Neural cell (in vitro differentiated cells): ENCODE results near the gene UMAD1. TPM values are rescaled to one million over a fixed set of nuclear protein-coding genes. Genes with fewer than 3 reads are reported as not detected.

ENCODE experiments used
- H2AFZ ChIP-seq: fragments of 200-600, 300-800 bp; sonication (generic), shearing (Covaris generic); 2 replicates; pipeline ENCODE4 v1.6.0; 2014; ENCODE audit warnings: low read depth, mild to moderate bottlenecking, antibody characterized with exemption, low read length, moderate library complexity
- H3F3A ChIP-seq: fragments of 200-600 bp; shearing (Covaris generic); 2 replicates; pipeline ENCODE4 v1.6.1; 2016; ENCODE audit warnings: mild to moderate bottlenecking, moderate library complexity, mixed read lengths, antibody characterized with exemption, low read length; ENCODE audit not compliant: insufficient read depth, poor library complexity, severe bottlenecking
- H3K27ac ChIP-seq: fragments of 200-600, 300-800 bp; sonication (generic), shearing (Covaris generic); 2 replicates; pipeline ENCODE4 v1.5.1; 2014; ENCODE audit warnings: mild to moderate bottlenecking, low read length, moderate library complexity
- H3K27me3 ChIP-seq: fragments of 300-800, 200-600 bp; sonication (generic), shearing (Covaris generic); 2 replicates; pipeline ENCODE4 v1.6.0; 2014; ENCODE audit warnings: mild to moderate bottlenecking, low read depth, low read length, moderate library complexity; ENCODE audit not compliant: insufficient read depth
- H3K36me3 ChIP-seq: fragments of 300-800, 200-600 bp; sonication (generic), shearing (Covaris generic); 2 replicates; pipeline ENCODE4 v1.5.1; 2014; ENCODE audit warnings: mild to moderate bottlenecking, antibody characterized with exemption, low read length, moderate library complexity; ENCODE audit not compliant: insufficient read depth
- H3K4me2 ChIP-seq: fragments of 300-800, 200-600 bp; sonication (generic), shearing (Covaris generic); 2 replicates; pipeline ENCODE4 v1.6.0; 2014; ENCODE audit warnings: mild to moderate bottlenecking, low read length
- H3K4me3 ChIP-seq: fragments of 300-800, 200-600 bp; sonication (generic), shearing (Covaris generic); 2 replicates; pipeline ENCODE4 v1.5.1; 2014; ENCODE audit warnings: mild to moderate bottlenecking, low read length, moderate library complexity
- H3K79me2 ChIP-seq: fragments of 200-600 bp; shearing (Covaris generic); replicated peaks from 2 replicates; pipeline ENCODE4 v1.6.0; 2014; ENCODE audit warnings: mild to moderate bottlenecking, low read length, moderate library complexity; ENCODE audit not compliant: insufficient read depth
- H3K9ac ChIP-seq: fragments of 300-800, 200-600 bp; sonication (generic), shearing (Covaris generic); 2 replicates; pipeline ENCODE4 v1.6.1; 2016; ENCODE audit warnings: mild to moderate bottlenecking, low read length, mixed read lengths
- H3K9me2 ChIP-seq: fragments of 200-600 bp; shearing (Covaris generic); 2 replicates; pipeline ENCODE4 v1.6.1; 2016; ENCODE audit warnings: mild to moderate bottlenecking, low read length, mixed read lengths; ENCODE audit not compliant: insufficient read depth
- H3K9me3 ChIP-seq: fragments of 200-600, 300-800 bp; sonication (generic), shearing (Covaris generic); 2 replicates; pipeline ENCODE4 v1.6.1; 2016; ENCODE audit warnings: mild to moderate bottlenecking, mixed run types, low read length, moderate library complexity, mixed read lengths
- H4K20me1 ChIP-seq: fragments of 200-600 bp; shearing (Covaris generic); 2 replicates; pipeline ENCODE4 v1.6.1; 2016; ENCODE audit warnings: mild to moderate bottlenecking, mixed run types; ENCODE audit not compliant: insufficient read depth
- EP300 ChIP-seq: fragments of 450-650 bp; conservative IDR thresholded peaks from 2 replicates; pipeline ENCODE4 v1.6.1; 2014; ENCODE audit warnings: antibody characterized with exemption, mild to moderate bottlenecking, moderate library complexity; ENCODE audit not compliant: poor library complexity, severe bottlenecking
- EZH2 ChIP-seq: fragments of 200-600, 300-800 bp; shearing (Covaris generic), sonication (generic); IDR thresholded peaks from 2 replicates; pipeline ENCODE4 v1.6.1; 2014; ENCODE audit warnings: antibody characterized with exemption, low read length, borderline replicate concordance, mild to moderate bottlenecking; ENCODE audit not compliant: insufficient read depth, poor library complexity, severe bottlenecking
- MXI1 ChIP-seq: fragments of 450-650 bp; conservative IDR thresholded peaks from 2 replicates; pipeline ENCODE4 v1.6.1; 2014; ENCODE audit warnings: antibody characterized with exemption, mild to moderate bottlenecking; ENCODE audit not compliant: poor library complexity, severe bottlenecking
- POLR2AphosphoS5 ChIP-seq: IDR thresholded peaks from 2 replicates; pipeline ENCODE4 v1.6.1; 2012
- RAD21 ChIP-seq: fragments of 450-650 bp; conservative IDR thresholded peaks from 2 replicates; pipeline ENCODE4 v1.6.1; 2014; ENCODE audit warnings: antibody characterized with exemption, mild to moderate bottlenecking, moderate library complexity
- SMC3 ChIP-seq: fragments of 450-650 bp; conservative IDR thresholded peaks from 2 replicates; pipeline ENCODE4 v1.6.1; 2014; ENCODE audit warnings: antibody characterized with exemption, mild to moderate bottlenecking, moderate library complexity; ENCODE audit not compliant: poor library complexity
- TAF1 ChIP-seq: IDR thresholded peaks from 2 replicates; pipeline ENCODE4 v1.6.1; 2012; ENCODE audit warnings: low read depth
- polyA plus RNA-seq: library from polyadenylated mRNA; depleted of rRNA; stranded (reverse); fragments of >200 nt; gene quantifications from 2 replicates; pipeline ENCODE4 v1.2.3, GENCODE V29; 2014
- TF ChIP-seq, protein P1 (sequence below): IDR thresholded peaks from 2 replicates; pipeline ENCODE4 v1.6.1; 2012; ENCODE audit warnings: borderline replicate concordance
- TF ChIP-seq, protein P2 (sequence below): fragments of 450-650 bp; IDR thresholded peaks from 2 replicates; pipeline ENCODE4 v1.5.1; 2014; ENCODE audit warnings: antibody characterized with exemption, mild to moderate bottlenecking, moderate library complexity; ENCODE audit not compliant: poor library complexity, severe bottlenecking

UMAD1 gene
- polyA plus RNA-seq, 1 donor from 2014 or later: 14.7 TPM

DNA sequence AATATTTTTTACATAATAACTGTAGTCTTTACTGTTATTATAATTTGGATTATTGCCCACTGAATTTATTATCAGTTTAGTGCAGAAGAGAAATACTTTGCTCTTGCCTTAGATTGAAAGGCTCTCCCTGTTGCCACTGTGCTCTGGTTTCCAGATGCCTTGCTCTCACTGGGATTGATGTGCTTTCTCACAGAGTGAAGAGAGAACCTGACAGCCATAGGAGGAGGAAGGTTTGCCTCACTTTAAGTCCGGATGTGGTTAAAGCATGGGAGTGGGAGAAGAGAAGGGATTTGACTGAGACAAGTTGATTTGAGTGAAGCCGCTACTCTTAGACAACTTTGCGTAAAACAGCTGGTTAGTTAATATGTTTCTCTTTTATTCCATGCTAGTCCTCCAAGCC lies 146.0 kb downstream of the UMAD1 start:
- H3K4me3 ChIP-seq: no peak overlapping the region
- H3K9me2 ChIP-seq: no peaks in the 10 kb centered on the region
- H3K27me3 ChIP-seq: no peaks in the 10 kb centered on the region
- H3F3A ChIP-seq: no peaks in the 10 kb centered on the region
- no peak overlapping the region for H3K9ac ChIP-seq
- H3K9me3 ChIP-seq: no peaks in the 10 kb centered on the region
- H3K4me2 ChIP-seq: no peak overlapping the region
- H2AFZ ChIP-seq: no peak overlapping the region
- H3K79me2 ChIP-seq: no peaks in the 10 kb centered on the region
- no peaks in the 10 kb centered on the region for H3K36me3 ChIP-seq
- no peak overlapping the region for H3K27ac ChIP-seq
- H4K20me1 ChIP-seq: no peaks in the 10 kb centered on the region
- TF ChIP-seq MXI1 (no peak), EP300 (no peak), EZH2 (no peak), POLR2AphosphoS5 (no peak), TAF1 (no peak), SMC3 (no peak), RAD21 (no peak)
- TF ChIP-seq, protein P1, sequence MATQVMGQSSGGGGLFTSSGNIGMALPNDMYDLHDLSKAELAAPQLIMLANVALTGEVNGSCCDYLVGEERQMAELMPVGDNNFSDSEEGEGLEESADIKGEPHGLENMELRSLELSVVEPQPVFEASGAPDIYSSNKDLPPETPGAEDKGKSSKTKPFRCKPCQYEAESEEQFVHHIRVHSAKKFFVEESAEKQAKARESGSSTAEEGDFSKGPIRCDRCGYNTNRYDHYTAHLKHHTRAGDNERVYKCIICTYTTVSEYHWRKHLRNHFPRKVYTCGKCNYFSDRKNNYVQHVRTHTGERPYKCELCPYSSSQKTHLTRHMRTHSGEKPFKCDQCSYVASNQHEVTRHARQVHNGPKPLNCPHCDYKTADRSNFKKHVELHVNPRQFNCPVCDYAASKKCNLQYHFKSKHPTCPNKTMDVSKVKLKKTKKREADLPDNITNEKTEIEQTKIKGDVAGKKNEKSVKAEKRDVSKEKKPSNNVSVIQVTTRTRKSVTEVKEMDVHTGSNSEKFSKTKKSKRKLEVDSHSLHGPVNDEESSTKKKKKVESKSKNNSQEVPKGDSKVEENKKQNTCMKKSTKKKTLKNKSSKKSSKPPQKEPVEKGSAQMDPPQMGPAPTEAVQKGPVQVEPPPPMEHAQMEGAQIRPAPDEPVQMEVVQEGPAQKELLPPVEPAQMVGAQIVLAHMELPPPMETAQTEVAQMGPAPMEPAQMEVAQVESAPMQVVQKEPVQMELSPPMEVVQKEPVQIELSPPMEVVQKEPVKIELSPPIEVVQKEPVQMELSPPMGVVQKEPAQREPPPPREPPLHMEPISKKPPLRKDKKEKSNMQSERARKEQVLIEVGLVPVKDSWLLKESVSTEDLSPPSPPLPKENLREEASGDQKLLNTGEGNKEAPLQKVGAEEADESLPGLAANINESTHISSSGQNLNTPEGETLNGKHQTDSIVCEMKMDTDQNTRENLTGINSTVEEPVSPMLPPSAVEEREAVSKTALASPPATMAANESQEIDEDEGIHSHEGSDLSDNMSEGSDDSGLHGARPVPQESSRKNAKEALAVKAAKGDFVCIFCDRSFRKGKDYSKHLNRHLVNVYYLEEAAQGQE: no peak
- TF ChIP-seq, protein P2, sequence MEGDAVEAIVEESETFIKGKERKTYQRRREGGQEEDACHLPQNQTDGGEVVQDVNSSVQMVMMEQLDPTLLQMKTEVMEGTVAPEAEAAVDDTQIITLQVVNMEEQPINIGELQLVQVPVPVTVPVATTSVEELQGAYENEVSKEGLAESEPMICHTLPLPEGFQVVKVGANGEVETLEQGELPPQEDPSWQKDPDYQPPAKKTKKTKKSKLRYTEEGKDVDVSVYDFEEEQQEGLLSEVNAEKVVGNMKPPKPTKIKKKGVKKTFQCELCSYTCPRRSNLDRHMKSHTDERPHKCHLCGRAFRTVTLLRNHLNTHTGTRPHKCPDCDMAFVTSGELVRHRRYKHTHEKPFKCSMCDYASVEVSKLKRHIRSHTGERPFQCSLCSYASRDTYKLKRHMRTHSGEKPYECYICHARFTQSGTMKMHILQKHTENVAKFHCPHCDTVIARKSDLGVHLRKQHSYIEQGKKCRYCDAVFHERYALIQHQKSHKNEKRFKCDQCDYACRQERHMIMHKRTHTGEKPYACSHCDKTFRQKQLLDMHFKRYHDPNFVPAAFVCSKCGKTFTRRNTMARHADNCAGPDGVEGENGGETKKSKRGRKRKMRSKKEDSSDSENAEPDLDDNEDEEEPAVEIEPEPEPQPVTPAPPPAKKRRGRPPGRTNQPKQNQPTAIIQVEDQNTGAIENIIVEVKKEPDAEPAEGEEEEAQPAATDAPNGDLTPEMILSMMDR: no peak

DNA sequence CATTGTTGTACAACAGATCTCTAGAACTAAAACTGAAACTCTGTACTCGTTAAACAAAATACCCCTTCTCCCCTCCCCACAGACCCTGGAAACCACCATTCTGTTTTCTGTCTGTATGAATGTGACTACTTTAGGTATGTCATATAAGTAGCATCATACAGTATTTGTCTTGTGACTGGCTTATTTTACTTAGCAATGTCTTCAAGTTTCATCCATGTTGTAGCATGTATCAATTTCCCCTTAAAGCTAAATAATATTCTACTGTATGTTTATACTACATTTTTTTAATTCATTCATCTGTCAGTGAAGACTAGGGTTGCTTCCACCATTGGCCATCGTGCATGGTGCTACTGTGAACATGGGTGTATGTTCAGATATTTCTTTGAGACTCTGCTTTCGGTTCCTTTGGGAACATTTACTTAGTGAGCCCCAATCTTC lies 149.0 kb downstream of the UMAD1 start:
- no peaks in the 10 kb centered on the region for H3K36me3 ChIP-seq
- no peaks in the 10 kb centered on the region for H3K27me3 ChIP-seq
- no peaks in the 10 kb centered on the region for H3K9me3 ChIP-seq
- no peaks in the 10 kb centered on the region for H3K9me2 ChIP-seq
- H4K20me1 ChIP-seq: no peaks in the 10 kb centered on the region
- no peaks in the 10 kb centered on the region for H3K79me2 ChIP-seq
- no peak overlapping the region for H3K4me3 ChIP-seq
- H3K9ac ChIP-seq: no peak overlapping the region
- TF ChIP-seq EZH2 (no peak), SMC3 (no peak), TAF1 (no peak), EP300 (no peak), POLR2AphosphoS5 (no peak), MXI1 (no peak), RAD21 (no peak)
- TF ChIP-seq, protein P2: no peak
- TF ChIP-seq, protein P1: no peak
- no peak overlapping the region for H3K4me2 ChIP-seq
- no peak overlapping the region for H2AFZ ChIP-seq
- H3F3A ChIP-seq: no peaks in the 10 kb centered on the region
- H3K27ac ChIP-seq: no peak overlapping the region
